ENCODE measurements around the gene ERRFI1. TPM values are rescaled to one million over a fixed set of nuclear protein-coding genes. Genes with fewer than 3 reads are reported as not detected.
"Not testable (repeated sequence)": the region's sequence is repeated elsewhere in the genome, so short reads cannot be mapped to it uniquely, and the experiment has no call there.

Gene ERRFI1
- total RNA-seq, 2 donors from 2014 or later = 61.4 to 72.5 TPM

GRCh38 chr1:8061673-8062386 is 35.7 kb upstream of the ERRFI1 start:
- Mint-ChIP-seq H3K4me3 (no peak overlapping the region), H3K27ac (peak overlapping the region; percentile 56), H3K36me3 (ENCODE audit: low read depth) (no peaks in the 10 kb centered on the region), H3K4me1 (peaks cover 11% of the 10 kb centered on the region), H3K27me3 (ENCODE audit: insufficient read depth) (no peaks in the 10 kb centered on the region), H3K9me3 (peaks cover 7% of the 10 kb centered on the region)
- Histone ChIP-seq H3K9ac (ENCODE audit: extremely low read depth, low read length, poor library complexity, severe bottlenecking) (no peak overlapping the region), H3K9me3 (ENCODE audit: control insufficient read depth, low read length) (peaks cover 5% of the 10 kb centered on the region), H3K4me1 (ENCODE audit: control insufficient read depth, insufficient read depth, low read length) (peaks cover 5% of the 10 kb centered on the region), H3K4me3 (ENCODE audit: low read length) (no peak overlapping the region), H3K27me3 (ENCODE audit: control insufficient read depth, insufficient read depth, low read length, poor library complexity, severe bottlenecking) (no peaks in the 10 kb centered on the region), H3K36me3 (ENCODE audit: control insufficient read depth, insufficient read depth, low read length) (no peaks in the 10 kb centered on the region), H3K27ac (ENCODE audit: low read depth, low read length) (no peak overlapping the region)
- WGBS, 2 experiments (ENCODE audit: insufficient coverage in 1 of 2, insufficient read length in 1 of 2) = 95 to 97% methylated on average over 9 to 11 of the region's 11 CpGs
- no peak for DNase-seq
- TF ChIP-seq CTCF (conservative IDR thresholded peaks at IDR 0.05) = peak; percentile 36

GRCh38 chr1:8061210-8061609 is 35.1 kb upstream of the ERRFI1 start:
- no peak for TF ChIP-seq CTCF (conservative IDR thresholded peaks at IDR 0.05)
- H3K4me1 Mint-ChIP-seq = peaks cover 11% of the 10 kb centered on the region
- Histone ChIP-seq H3K9me3 (ENCODE audit: control insufficient read depth, low read length) (peaks cover 5% of the 10 kb centered on the region), H3K27ac (ENCODE audit: low read depth, low read length) (no peak overlapping the region), H3K27me3 (ENCODE audit: control insufficient read depth, insufficient read depth, low read length, poor library complexity, severe bottlenecking) (no peaks in the 10 kb centered on the region), H3K9ac (ENCODE audit: extremely low read depth, low read length, poor library complexity, severe bottlenecking) (no peak overlapping the region), H3K36me3 (ENCODE audit: control insufficient read depth, insufficient read depth, low read length) (no peaks in the 10 kb centered on the region), H3K4me1 (ENCODE audit: control insufficient read depth, insufficient read depth, low read length) (peaks cover 5% of the 10 kb centered on the region), H3K4me3 (ENCODE audit: low read length) (no peak overlapping the region)
- peak overlapping the region; percentile 80 for H3K27ac Mint-ChIP-seq
- no peaks in the 10 kb centered on the region for H3K36me3 Mint-ChIP-seq (ENCODE audit: low read depth)
- H3K9me3 Mint-ChIP-seq = peaks cover 7% of the 10 kb centered on the region
- H3K27me3 Mint-ChIP-seq (ENCODE audit: insufficient read depth) = no peaks in the 10 kb centered on the region
- DNase-seq = no peak
- no peak overlapping the region for H3K4me3 Mint-ChIP-seq

GRCh38 chr1:8059161-8059622 is 33.1 kb upstream of the ERRFI1 start:
- peaks cover 11% of the 10 kb centered on the region for H3K4me1 Mint-ChIP-seq
- TF ChIP-seq CTCF (conservative IDR thresholded peaks at IDR 0.05) = no peak
- H3K27me3 ChIP-seq (ENCODE audit: control insufficient read depth, insufficient read depth, low read length, poor library complexity, severe bottlenecking) = no peaks in the 10 kb centered on the region
- no peaks in the 10 kb centered on the region for H3K9me3 Mint-ChIP-seq
- no peak overlapping the region for H3K4me3 ChIP-seq (ENCODE audit: low read length)
- no peaks in the 10 kb centered on the region for H3K9me3 ChIP-seq (ENCODE audit: control insufficient read depth, low read length)
- no peaks in the 10 kb centered on the region for H3K27me3 Mint-ChIP-seq (ENCODE audit: insufficient read depth)
- no peak overlapping the region for H3K27ac Mint-ChIP-seq
- no peak for DNase-seq
- no peaks in the 10 kb centered on the region for H3K36me3 ChIP-seq (ENCODE audit: control insufficient read depth, insufficient read depth, low read length)
- H3K4me1 ChIP-seq (ENCODE audit: control insufficient read depth, insufficient read depth, low read length) = peaks cover 5% of the 10 kb centered on the region
- no peak overlapping the region for H3K27ac ChIP-seq (ENCODE audit: low read depth, low read length)
- WGBS, 2 experiments (ENCODE audit: insufficient coverage in 1 of 2, insufficient read length in 1 of 2) = 89 to 91% methylated on average over 5 to 6 of the region's 6 CpGs
- H3K9ac ChIP-seq (ENCODE audit: extremely low read depth, low read length, poor library complexity, severe bottlenecking) = no peak overlapping the region
- no peaks in the 10 kb centered on the region for H3K36me3 Mint-ChIP-seq (ENCODE audit: low read depth)
- no peak overlapping the region for H3K4me3 Mint-ChIP-seq

GRCh38 chr1:8057779-8058178 is 31.7 kb upstream of the ERRFI1 start:
- H3K36me3 ChIP-seq (ENCODE audit: control insufficient read depth, insufficient read depth, low read length); H3K4me3 Mint-ChIP-seq; H3K27me3 Mint-ChIP-seq (ENCODE audit: insufficient read depth); H3K4me3 ChIP-seq (ENCODE audit: low read length); H3K27ac Mint-ChIP-seq; H3K27ac ChIP-seq (ENCODE audit: low read depth, low read length); H3K27me3 ChIP-seq (ENCODE audit: control insufficient read depth, insufficient read depth, low read length, poor library complexity, severe bottlenecking); H3K9ac ChIP-seq (ENCODE audit: extremely low read depth, low read length, poor library complexity, severe bottlenecking); H3K9me3 Mint-ChIP-seq; H3K9me3 ChIP-seq (ENCODE audit: control insufficient read depth, low read length); H3K36me3 Mint-ChIP-seq (ENCODE audit: low read depth); DNase-seq; H3K4me1 ChIP-seq (ENCODE audit: control insufficient read depth, insufficient read depth, low read length): not testable (repeated sequence)
- WGBS, 2 experiments (ENCODE audit: insufficient coverage in 1 of 2, insufficient read length in 1 of 2) = 80 to 96% methylated on average over 1 to 7 of the region's 7 CpGs
- peaks cover 11% of the 10 kb centered on the region for H3K4me1 Mint-ChIP-seq
